ENCODE measurements around the gene MYO5B.
A peak's percentile ranks its signal among the peaks of the same experiment; 100 is the strongest.

The MYO5B gene

DNA sequence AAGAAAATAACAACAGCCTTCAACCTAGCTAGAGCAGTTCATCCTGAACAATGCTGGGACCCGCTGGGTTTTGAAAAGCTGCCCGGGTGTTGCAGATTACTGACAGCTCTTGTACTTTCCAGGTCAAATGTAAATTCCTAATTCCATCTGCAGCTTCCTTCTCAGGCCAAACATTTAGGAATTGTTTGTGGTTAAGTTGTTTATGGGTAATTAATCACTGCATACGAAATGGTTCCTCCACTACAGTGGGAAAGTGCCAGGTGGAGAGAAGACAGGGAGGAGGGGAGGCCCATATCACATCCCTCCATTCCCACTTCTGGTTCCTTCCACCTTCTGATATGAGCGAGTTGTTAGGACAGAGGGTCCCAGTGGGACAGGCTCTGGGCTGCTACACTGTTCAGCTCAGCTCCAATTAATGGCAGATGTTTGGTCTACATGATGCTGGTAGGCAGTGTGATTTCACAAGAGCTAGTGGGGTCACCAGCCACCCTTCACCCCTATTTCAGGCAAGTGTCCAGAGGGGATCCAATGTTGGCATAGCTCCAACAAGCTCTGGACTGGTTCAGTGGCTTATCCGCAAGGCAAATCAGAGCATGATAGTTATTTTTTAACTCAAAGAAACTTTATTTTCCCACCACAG is 268.7 kb downstream of the MYO5B start:
- no peak for DNase-seq (ENCODE audit: low read depth in 4 of 4, low spot score in 1 of 4)

DNA sequence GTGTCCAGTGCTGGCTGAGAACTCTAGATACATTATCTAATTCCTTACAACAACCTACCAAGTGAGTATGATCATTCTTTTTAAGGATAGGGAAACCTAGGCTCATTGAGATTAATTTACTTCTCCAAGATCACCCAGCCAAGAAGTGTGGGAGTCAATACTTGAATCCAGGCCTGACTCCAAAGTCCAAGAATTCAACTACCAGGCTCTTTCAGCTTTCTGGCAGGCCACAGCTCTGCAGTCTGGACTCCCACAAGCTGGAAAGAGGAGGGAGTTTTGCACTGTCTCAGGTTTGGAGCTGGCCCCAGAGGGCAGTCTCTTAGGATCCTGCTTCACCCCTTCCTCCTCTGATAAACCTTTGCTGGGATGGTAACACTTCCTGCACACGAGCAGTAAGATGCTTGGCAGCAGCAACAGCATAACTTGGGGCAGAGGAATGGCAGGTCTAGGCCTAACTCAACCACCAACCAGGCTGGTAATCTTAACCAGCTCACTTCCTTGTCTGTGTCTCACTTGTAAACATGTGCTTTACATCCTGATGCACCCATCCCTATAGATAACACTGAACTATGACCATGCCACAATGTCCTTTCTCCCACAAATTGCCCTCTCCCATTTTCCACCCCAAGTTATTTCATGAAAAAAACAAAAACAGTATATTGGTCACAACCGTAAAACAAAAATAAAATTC is 270.5 kb downstream of the MYO5B start:
- DNase-seq (ENCODE audit: low read depth in 4 of 4, low spot score in 1 of 4): no peak

DNA sequence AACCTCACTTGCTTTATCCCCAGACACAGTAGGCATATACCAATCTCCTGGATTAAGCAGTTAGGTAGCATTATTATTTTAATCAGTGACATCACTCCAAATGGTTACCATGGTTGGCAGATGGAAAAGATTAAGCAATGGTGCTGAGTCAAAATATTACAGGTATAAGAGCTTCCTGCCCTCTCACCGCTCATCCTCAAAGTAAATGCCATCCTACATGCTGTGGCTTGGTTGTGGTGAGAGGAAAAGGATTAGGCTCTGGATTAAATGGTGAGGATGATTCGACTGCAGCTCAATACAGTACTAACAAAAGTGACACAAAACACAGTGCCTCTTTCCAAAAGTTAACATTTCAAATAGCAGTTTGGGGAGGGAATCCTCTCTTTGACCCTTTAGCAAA is 272.7 kb downstream of the MYO5B start:
- DNase-seq (ENCODE audit: low read depth in 4 of 4, low spot score in 1 of 4): no peak

DNA sequence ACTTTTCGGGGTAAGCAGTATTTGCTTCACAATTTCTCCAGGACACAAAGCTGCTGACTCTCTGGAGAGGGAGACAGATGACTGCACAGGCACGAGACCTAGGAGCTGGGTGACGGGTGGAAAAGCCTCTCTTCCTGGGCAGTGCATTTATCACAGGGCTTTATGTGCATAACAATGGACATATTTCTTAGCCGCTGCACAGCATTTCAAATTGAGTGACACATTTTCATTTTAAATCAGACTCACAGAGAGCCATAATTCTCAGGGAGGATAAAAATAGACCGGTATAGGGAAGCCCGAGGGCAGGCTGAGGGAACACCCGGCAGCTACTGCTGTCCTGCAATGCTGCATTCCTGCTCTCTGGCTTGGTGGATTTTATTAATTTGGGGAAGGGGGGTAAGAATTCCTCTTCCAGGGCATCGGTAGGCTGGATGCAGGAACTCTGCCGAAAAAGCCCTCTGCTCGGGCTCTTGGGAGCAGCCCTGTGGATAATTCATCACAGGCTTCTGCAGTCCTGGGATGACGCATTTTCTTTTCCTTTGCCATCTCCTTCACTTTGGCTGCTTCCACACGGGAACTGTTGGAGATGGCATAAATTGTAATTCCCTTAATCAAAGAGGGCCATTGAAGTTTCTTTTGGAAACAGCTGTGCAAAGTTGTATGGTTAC is 273.5 kb downstream of the MYO5B start:
- no peak for DNase-seq (ENCODE audit: low read depth in 4 of 4, low spot score in 1 of 4)

DNA sequence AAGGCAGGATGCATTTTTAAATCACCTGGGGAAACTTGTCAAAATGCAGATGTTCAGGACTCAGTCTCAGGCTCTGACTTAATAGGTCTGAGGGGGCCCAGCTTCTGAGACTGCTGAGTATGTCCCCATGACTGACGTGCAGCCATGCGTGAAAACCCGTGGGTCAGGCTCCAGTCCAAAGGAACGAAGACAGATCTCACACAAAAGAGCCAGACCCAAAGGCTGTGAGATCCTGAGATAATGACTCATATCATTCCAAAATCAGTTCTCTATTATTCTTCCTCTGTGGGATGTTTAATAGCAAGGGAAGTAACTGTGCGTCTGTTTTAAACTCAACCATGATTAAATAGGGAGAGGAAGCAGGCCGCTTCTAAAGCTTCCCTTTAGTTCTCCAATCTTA is 274.2 kb downstream of the MYO5B start:
- no peak for DNase-seq (ENCODE audit: low read depth in 4 of 4, low spot score in 1 of 4)

DNA sequence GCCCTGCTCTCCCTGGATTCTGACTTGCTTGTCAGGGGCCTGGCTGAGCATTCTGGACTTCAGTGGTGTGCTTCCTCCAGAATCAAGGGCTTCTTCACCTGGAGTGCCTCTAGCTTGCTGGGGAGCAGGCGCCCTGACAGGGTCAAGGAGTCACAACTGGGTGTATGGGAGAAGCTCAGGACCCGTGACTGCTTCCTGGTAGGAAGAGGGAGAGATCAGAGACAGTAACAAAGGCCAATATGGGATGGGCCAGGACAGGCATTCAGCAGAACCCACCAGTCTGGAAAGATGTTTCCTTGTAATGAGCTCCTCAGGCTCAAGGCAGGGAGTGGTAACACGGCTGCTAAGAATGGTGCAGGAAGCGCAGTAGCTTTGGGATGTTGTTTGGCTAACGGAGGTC is 277.2 kb downstream of the MYO5B start:
- DNase-seq (ENCODE audit: low read depth in 4 of 4, low spot score in 1 of 4): no peak

DNA sequence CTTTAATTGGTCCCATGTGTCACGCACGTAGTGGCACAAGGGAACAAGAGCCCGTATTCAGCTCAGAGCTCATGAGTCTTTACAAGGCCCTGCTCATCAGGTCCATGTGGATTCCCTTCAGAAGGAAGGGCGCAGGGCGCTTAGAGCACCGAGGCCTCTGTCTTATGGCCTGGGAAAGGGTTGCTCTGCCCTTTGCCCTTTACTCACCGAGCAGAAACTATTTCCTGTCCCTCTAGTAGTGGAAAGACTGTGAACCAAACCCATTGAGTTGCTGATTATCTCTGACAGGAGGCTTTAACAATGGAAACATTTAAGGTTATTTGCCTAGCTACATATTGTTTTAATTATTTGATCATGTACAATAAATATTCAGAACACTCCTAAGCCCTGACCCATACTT is 279.6 kb downstream of the MYO5B start:
- DNase-seq (ENCODE audit: low read depth in 4 of 4, low spot score in 1 of 4): no peak

DNA sequence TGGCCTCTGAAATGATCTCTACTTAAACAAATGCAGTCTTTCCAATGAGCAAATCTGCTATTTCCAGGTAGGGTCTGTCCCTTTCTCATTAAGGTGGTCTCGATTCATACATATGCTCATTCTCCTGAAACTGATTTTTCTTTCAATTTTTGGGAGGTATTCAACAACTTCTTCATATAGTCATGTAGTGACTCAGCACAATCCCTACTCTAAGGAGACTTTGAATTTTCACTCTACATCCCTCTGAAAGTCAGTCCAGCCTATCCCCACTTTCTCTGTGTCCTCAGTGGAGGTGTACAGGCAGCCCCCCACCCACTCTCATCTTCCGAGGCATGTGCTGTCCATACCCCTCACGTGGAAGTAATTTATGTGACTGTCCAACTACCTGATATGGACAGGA is 281.7 kb downstream of the MYO5B start:
- no peak for DNase-seq (ENCODE audit: low read depth in 4 of 4, low spot score in 1 of 4)

DNA sequence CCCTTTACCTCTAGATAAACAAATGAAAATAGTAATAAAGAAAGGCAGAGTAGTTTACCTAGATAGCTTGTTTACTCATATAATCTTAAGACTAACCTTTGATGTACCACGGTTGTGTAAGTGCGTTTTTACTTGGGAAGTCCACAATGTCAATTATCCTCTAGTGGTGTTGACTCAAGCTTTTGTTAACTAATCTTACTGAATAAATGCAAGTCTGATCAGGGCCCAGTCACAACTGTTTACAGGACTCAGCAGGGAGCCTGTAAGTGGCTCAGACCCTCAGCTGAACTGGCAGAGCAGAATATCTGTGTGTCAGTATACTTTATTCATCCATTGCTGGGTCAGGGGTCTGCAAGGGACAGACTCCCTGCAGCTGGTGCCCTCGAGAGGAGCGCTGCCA is 283.5 kb downstream of the MYO5B start:
- no peak for DNase-seq (ENCODE audit: low read depth in 4 of 4, low spot score in 1 of 4)

DNA sequence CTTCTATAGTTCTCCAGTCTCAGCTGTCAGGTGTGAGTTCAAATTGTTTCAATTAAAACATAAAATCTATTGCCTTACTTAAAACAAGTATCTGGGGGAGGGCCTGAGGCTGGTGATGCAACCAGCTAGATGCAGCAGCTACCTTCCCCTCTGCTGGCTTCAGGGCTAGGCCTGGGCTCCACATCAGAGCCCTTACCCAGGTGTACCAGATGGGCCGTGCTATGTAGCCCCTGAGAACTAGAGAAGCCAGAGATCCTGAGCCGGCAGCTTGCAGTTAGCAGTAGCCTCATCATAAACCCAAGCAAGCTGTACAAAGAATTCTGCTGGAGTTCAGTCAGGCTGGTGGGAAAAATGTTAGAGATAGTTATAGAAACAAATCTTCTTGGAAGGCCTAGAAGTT is 284.0 kb downstream of the MYO5B start:
- no peak for DNase-seq (ENCODE audit: low read depth in 4 of 4, low spot score in 1 of 4)

DNA sequence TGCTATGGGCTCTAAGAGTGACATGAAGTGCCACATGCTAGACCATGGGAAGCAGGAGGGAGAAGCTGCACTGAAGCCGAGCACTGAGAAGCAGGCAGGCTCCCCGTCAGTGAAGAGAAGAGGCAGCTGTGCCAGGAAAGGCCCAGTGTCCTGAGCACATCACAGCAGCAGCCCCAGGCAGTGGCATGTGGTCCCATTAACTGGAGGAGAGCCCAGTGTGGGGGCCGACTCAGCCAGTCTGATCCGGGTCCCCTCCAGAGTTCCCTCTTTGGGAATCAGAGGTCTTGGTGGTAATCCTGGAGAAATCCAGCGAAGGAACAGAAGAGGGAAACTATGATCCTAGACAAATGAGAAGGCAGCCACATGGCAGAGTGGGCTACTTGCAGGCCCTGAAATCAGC is 284.9 kb downstream of the MYO5B start:
- no peak for DNase-seq (ENCODE audit: low read depth in 4 of 4, low spot score in 1 of 4)

DNA sequence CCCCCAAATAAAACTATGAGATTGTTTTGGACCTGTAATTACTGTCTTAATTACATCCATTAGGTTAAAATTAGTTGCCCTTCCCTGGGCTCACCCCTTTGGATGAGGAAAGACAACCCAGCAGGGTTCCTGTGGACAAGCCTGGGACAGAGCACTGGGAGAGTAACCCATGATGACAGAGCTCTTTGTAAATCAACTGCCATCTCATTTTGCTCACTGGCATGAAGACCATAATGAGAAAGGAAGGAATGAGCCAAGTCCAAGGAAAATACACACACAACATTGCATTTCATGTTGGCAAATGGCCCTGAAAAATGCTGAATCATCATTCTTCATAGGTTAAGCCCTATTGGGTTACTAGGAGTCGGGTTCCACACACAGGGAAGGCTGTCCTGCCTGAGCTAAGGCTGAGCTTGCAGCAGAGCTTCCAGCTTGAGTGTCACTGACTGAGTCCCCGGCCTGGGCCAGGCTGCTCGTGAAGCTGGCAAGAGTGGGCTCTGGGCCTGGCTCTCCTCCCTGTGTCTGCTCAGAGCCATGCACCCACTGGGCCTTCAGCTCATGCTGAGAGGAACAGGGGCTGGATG is 287.5 kb downstream of the MYO5B start:
- no peak for DNase-seq (ENCODE audit: low read depth in 4 of 4, low spot score in 1 of 4)

DNA sequence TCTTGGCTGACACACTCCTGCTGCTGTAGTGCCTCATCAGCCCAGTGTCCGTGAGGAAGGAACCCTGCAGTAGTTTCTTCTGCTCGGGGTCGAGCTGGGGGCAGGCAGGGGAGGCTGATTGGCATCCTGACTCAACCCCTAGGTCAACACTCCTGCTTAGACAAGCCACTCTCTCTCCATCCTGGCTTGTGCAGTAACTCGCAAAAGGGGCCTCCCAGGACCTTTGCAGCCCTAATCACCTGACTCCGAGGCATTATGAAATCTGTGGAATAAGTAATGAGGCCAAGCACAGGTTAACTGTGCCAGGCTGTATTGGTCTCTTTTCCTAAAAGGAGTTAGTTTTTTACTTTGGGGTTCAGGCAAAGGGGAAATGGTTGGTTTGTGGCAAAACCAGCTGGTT is 289.2 kb downstream of the MYO5B start:
- DNase-seq (ENCODE audit: low read depth in 4 of 4, low spot score in 1 of 4): no peak

DNA sequence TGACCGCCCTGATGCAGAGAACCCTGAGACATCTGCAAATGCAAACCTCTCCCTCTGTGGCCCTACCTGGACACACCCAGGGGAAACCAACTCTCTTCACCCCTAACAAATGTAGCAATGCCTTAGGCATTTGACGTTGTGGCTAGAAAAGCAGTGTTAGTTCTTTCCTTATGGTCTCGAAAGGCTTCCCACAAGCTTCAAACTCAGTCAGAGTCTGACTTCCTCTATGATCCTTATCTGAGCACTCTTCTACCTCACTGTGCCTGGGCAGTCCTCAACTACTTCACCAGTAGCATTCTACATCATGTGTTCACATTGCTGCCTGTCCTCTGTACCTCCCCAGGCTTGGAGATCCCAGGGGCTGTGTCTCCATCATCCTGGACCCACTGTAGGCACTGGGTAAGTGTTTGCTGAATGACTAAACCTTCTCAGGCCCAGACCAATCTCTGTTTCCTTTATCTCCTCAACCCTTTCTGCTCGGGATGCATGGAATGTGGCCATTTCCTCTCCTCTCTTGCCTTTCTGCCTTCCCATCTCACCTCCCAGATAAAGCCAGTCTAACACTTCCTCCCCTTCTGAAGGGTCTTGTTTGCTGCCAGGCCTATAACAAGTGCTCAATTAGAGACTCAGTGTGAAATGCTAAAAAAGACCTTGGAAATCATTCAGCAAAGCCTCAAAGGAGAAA is 289.9 kb downstream of the MYO5B start:
- DNase-seq (ENCODE audit: low read depth in 4 of 4, low spot score in 1 of 4): no peak

DNA sequence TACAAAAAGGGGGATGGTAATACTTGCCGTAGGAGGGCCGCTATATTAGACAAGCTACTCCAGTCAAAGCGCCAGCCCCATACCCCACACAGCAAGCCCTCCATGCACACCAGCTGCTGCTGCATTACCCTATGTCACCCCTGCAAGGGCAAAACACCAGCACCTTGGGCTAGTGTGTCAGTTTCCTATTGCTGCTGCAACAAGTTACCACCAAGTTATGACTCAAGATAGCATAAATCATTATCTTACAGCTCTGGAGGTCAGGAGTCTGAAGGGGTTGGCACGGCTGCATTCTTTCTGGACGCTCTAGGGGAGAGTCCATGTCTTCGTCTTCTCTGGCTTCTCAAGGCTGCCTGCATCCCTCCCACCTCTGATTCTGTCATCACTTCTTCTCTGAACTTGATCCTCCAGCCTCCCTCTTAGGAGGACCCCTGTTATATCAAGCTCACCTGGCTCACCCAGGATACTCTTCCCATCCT is 293.0 kb downstream of the MYO5B start:
- no peak for DNase-seq (ENCODE audit: low read depth in 4 of 4, low spot score in 1 of 4)

DNA sequence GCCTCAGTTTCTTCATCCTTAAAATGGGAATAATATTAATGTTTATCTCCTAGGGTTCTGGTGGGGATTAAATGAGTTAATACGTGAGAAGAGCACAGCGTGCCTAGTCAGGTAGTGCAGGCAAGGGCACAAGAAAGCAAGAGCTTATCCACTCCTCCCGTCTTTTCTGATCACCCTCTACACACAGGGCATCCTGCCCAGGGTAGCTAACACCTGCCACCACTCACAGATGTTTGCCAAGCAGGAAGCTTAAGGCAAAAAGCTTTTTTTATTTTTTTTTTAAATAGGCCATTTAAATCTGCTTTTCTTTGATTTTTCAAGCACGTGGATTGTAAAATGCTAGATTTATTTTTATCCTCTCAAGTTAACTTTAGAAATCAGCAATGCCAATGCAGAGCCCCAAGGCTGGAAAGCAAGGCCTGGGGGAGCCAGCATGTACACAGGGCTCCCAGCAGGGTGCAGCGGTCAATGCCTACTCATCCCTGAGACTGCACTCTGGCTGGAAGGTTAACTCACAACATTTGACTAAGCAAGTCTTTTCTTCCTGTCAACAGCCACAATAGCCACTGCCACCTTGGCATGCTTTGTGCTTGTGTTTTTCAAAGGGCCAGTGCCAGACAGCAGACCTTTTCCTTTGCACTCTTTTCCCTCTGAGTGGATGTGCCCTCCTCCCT is 295.2 kb downstream of the MYO5B start:
- no peak for DNase-seq (ENCODE audit: low read depth in 4 of 4, low spot score in 1 of 4)

DNA sequence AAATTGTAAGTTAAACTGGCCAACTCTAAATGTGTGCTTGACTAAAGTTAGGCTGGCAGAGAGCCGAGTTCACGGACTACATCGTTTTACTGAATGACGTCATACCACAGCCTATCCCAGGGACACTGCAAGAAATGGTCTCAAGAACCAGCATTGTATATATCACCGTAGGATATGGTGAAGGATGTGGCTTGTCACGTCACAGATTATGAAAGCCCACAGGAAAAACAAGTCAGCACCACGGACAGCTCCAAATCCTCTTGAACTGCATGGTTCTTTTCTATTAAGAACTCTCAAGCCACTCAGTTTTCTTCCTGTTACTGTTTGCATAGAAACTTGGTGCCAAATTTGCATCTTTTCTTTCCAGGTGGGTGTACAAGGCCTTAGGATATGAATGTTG is 296.5 kb downstream of the MYO5B start:
- peak; percentile 16 to 31 (median 22) for DNase-seq (ENCODE audit: low read depth in 4 of 4, low spot score in 1 of 4)

DNA sequence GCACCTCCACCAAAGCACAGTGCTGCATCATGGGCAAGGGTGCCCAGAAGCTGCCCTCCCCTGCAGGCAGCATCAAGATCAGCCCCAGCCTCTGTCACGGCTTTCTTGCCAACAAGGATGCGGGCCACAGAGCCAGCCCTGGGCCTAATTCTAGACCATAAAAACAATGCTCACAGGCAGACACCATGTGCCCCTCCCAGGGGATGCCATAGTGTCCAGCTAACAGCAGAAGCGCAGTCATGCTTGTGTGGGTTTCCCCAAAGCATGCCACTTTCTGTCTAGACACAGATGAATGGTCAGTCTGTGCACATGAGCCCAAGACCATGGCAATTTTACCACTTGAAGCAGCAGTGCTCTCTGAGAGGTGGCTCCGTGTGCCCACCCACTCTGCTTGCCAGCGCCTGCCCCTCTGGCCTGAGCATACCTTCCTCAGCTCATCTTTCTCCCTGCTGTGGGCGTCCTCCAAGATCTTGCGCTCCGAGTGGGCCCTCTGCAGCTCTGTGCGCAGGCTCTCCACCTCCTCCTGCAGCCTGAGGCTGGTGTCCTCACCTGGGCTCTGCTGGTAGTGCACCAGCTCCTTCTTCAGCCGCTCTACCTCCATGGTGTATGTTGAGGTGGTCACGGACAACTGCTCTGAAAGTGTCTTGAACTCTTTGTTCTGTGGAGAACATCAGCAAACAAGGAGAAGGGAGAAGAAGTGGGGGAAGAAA is 300.3 kb downstream of the MYO5B start:
- DNase-seq (ENCODE audit: low read depth in 4 of 4, low spot score in 1 of 4): no peak

DNA sequence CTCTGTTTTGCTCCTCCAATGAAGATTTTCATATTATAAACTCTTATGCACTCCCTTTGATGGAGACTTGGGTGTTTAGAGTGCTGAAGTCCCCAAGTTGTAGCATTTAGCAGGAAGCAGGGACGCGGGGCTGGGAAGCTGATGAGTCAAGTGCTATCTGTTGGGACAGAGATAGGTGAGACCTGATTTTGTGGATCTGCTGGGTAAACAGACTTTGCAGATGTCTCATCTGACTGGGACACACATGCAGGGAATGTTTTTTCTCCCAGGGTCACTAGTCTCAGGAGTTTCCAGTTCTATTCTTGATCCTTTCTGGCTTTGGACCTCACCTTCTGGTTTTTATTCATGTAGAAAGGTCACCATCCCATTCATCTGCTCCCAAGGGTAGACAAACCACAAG is 301.9 kb downstream of the MYO5B start:
- no peak for DNase-seq (ENCODE audit: low read depth in 4 of 4, low spot score in 1 of 4)

DNA sequence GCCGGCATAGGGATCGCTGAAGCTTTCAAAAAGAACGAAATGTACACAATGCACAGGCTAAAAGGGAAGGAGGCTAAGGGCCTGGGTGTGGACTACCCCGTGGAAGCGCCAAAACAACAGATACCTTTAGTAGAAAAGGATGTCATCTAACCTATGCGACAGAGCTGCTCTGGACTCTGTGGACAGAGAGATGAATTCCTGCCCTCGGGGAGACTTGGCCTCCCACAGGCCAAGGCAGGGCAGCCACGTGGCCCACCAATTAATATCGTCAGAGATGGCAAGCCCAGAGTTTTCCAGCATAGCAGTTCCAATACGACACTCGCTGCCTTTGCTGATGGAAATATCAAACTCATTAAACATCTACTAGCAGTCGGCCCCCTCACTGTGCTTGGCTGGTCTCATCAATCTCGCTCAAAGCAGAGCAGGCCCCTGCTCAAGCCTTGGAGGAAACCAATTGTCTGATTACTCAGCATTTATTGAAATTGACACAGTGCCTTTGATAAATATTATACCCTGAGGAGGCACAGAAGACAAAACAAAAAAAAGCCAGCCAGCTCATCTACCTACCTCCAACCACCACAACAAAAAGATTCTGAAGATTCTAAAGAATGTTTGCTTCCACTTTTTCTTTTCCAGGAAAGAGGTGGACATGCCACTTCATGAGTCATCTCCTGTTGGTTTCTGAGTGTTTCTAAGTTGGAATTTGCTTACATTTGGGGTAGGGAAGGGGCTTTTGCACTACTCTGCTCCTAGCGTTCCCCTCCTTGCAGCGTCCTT is 302.6 kb downstream of the MYO5B start:
- DNase-seq (ENCODE audit: low read depth in 4 of 4, low spot score in 1 of 4): no peak
